Erythroblast (primary cell): ENCODE results near the gene TEKTIP1.

Experiments used
- GATA1 ChIP-seq: IDR thresholded peaks from 2 replicates; pipeline ENCODE4 v1.6.1; 2011; ENCODE audit warnings: low read depth, mild to moderate bottlenecking, control low read depth, low read length, moderate library complexity
- POLR2A ChIP-seq: IDR thresholded peaks from 2 replicates; pipeline ENCODE4 v1.6.1; 2011; ENCODE audit warnings: mild to moderate bottlenecking, low read length

DNA sequence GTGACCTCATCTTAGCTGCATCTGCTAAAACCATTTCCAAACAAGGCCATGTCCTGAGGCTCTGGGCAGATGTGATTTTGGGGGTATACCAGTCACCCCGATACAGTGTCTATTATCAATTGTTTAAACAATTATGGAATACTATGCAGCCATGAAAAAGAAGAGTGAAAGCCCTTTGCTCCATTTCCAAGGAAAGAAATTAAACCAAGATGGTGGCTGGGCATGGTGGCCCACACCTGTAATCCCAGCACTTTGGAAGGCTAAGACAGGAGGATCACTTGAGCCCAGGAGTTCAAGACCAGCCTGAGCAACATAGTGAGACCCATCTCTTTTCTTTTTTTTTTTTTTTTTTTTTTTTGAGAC is 763 bp downstream of the TEKTIP1 start:
- no peak for TF ChIP-seq POLR2A
- TF ChIP-seq GATA1 = no peak
